ENCODE measurements around the gene DUSP7. TPM values are rescaled to one million over a fixed set of nuclear protein-coding genes. Genes with fewer than 3 reads are reported as not detected.

Gene DUSP7, protein sequence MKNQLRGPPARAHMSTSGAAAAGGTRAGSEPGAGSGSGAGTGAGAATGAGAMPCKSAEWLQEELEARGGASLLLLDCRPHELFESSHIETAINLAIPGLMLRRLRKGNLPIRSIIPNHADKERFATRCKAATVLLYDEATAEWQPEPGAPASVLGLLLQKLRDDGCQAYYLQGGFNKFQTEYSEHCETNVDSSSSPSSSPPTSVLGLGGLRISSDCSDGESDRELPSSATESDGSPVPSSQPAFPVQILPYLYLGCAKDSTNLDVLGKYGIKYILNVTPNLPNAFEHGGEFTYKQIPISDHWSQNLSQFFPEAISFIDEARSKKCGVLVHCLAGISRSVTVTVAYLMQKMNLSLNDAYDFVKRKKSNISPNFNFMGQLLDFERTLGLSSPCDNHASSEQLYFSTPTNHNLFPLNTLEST
- 19.2 to 22.2 TPM (median 21.6 TPM) in 5 replicates for total RNA-seq (2022; extraction: Qiagen RNA extraction)

DNA sequence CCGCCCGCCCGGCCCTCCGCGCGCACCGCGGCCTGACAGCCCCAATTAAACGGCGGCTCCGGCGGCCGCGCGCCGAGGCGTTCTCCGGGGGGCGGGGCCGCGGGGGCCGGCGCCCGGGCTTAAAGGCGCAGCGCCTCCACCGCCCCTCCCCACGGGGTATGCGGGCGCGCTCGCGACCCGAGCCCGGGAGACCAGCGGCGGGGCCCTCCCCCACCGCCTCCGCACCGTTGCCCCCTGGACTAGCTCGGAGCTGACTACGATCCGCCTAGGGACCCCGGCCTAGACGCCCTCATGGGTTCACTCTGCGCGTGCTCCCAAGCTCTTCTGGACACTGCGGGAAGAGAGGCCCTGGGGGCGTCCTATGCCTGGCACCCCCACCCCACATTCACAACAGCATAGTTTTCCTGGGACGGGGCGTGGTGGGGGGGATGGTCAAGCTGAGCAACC, at the start of gene DUSP7:
Gene DUSP7 (minus strand): TSS at position 51 of the 447 bp plus-strand sequence. CDS start 205 bp downstream, outside the sequence.

Other genes starting within 250 kb of the DUSP7 start
- not detected in 5 replicates for gene IQCF2, start 195.0 kb downstream of the DUSP7 start, total RNA-seq (2022; extraction: Qiagen RNA extraction)
- gene IQCF5, start 181.0 kb downstream of the DUSP7 start, total RNA-seq (2022; extraction: Qiagen RNA extraction): not detected in 5 replicates
- gene IQCF1, start 153.2 kb downstream of the DUSP7 start, total RNA-seq (2022; extraction: Qiagen RNA extraction): not detected in 5 replicates
- 36.8 to 50.5 TPM (median 45.0 TPM) in 5 replicates for gene RRP9, start 114.7 kb downstream of the DUSP7 start, total RNA-seq (2022; extraction: Qiagen RNA extraction)
- gene PARP3, start 114.2 kb downstream of the DUSP7 start, total RNA-seq (2022; extraction: Qiagen RNA extraction): 8.0 to 10.6 TPM (median 8.5 TPM) in 5 replicates
- not detected in 5 replicates for gene GPR62, start 101.2 kb downstream of the DUSP7 start, total RNA-seq (2022; extraction: Qiagen RNA extraction)
- gene PCBP4, start 89.1 kb downstream of the DUSP7 start, total RNA-seq (2022; extraction: Qiagen RNA extraction): 11.3 to 15.3 TPM (median 13.9 TPM) in 5 replicates
- gene ABHD14B, start 82.5 kb downstream of the DUSP7 start, total RNA-seq (2022; extraction: Qiagen RNA extraction): 26.9 to 34.3 TPM (median 33.1 TPM) in 5 replicates
- 11.7 to 16.1 TPM (median 14.4 TPM) in 5 replicates for gene ABHD14A, start 81.5 kb downstream of the DUSP7 start, total RNA-seq (2022; extraction: Qiagen RNA extraction)
- 24.6 to 30.1 TPM (median 25.9 TPM) in 5 replicates for gene ACY1, start 73.0 kb downstream of the DUSP7 start, total RNA-seq (2022; extraction: Qiagen RNA extraction)
- gene RPL29, start 60.7 kb downstream of the DUSP7 start, total RNA-seq (2022; extraction: Qiagen RNA extraction): 1,285 to 1,543 TPM (median 1,331 TPM) in 5 replicates
- 14.6 to 19.0 TPM (median 17.5 TPM) in 5 replicates for gene POC1A, start 97.9 kb upstream of the DUSP7 start, total RNA-seq (2022; extraction: Qiagen RNA extraction)
- gene ALAS1, start 141.6 kb upstream of the DUSP7 start, total RNA-seq (2022; extraction: Qiagen RNA extraction): 44.1 to 50.3 TPM (median 48.7 TPM) in 5 replicates
- 0.07 TPM in 1 of 5 replicates, not detected in the others for gene TLR9, start 169.1 kb upstream of the DUSP7 start, total RNA-seq (2022; extraction: Qiagen RNA extraction)
- 58.6 to 74.2 TPM (median 73.5 TPM) in 5 replicates for gene TWF2, start 182.6 kb upstream of the DUSP7 start, total RNA-seq (2022; extraction: Qiagen RNA extraction)
- gene PPM1M, start 189.2 kb upstream of the DUSP7 start, total RNA-seq (2022; extraction: Qiagen RNA extraction): 4.0 to 4.9 TPM (median 4.5 TPM) in 5 replicates
- 45.3 to 53.7 TPM (median 50.9 TPM) in 5 replicates for gene WDR82, start 222.1 kb upstream of the DUSP7 start, total RNA-seq (2022; extraction: Qiagen RNA extraction)
- gene GLYCTK, start 231.3 kb upstream of the DUSP7 start, total RNA-seq (2022; extraction: Qiagen RNA extraction): 2.9 to 4.9 TPM (median 4.6 TPM) in 5 replicates

Measured in A549 treated with Mapracorat at 1 μM for 4 hours (cell line).